Natural killer cell (primary cell): ENCODE measurements around the gene CKAP4. TPM values are rescaled to one million over a fixed set of nuclear protein-coding genes. Genes with fewer than 3 reads are reported as not detected.

Experiments
- ATAC-seq, 3 donors: fragments of 150-1000 bp in 2 of 3; fragments of 200-7000 bp in 1 of 3; cut with Tn5 transposase; 1 replicate in 1 of 3; 2 replicates in 2 of 3; pipeline ENCODE4 v1.10.0; 2021; ENCODE audit warnings: mild to moderate bottlenecking in 2 of 3, moderate library complexity in 2 of 3
- DNase-seq, 2 donors: peaks; one replicate each; pipeline versions ENCODE4 v3.0.0 to v3.0.0-alpha.2; 2013 to 2021; ENCODE audit warnings: mixed read lengths in 1 of 2
- H3K27ac ChIP-seq: one replicate; pipeline ENCODE4 v1.5.1; 2013; ENCODE audit warnings: mild to moderate bottlenecking, low read length
- H3K27me3 ChIP-seq: one replicate; pipeline ENCODE4 v1.6.1; 2013; ENCODE audit warnings: low read length; ENCODE audit not compliant: control insufficient read depth, insufficient read depth
- H3K36me3 ChIP-seq: one replicate; pipeline ENCODE4 v1.6.1; 2013; ENCODE audit warnings: low read length; ENCODE audit not compliant: control insufficient read depth, insufficient read depth
- H3K4me1 ChIP-seq: one replicate; pipeline ENCODE4 v1.6.1; 2013; ENCODE audit warnings: low read length; ENCODE audit not compliant: control insufficient read depth, insufficient read depth
- H3K4me3 ChIP-seq: one replicate; pipeline ENCODE4 v1.5.1; 2013; ENCODE audit warnings: low read length
- H3K9me3 ChIP-seq: one replicate; pipeline ENCODE4 v1.6.1; 2013; ENCODE audit warnings: low read length; ENCODE audit not compliant: control insufficient read depth, insufficient read depth
- H3K27ac Mint-ChIP-seq, 2 donors: one replicate each; pipeline ENCODE4 v1.8.0; 2022; ENCODE audit warnings: mild to moderate bottlenecking in 2 of 2, mixed read lengths in 2 of 2, moderate library complexity in 1 of 2
- H3K27me3 Mint-ChIP-seq, 2 donors: one replicate each; pipeline ENCODE4 v1.8.0; 2022; ENCODE audit warnings: low read depth in 2 of 2, mixed read lengths in 2 of 2
- H3K36me3 Mint-ChIP-seq: one replicate; pipeline ENCODE4 v1.8.0; 2022; ENCODE audit warnings: mixed read lengths
- H3K4me1 Mint-ChIP-seq, 2 donors: one replicate each; pipeline ENCODE4 v1.8.0; 2022; ENCODE audit warnings: mixed read lengths in 2 of 2
- H3K4me3 Mint-ChIP-seq: one replicate; pipeline ENCODE4 v1.8.0; 2022; ENCODE audit warnings: mild to moderate bottlenecking, moderate library complexity, mixed read lengths
- H3K9me3 Mint-ChIP-seq, 2 donors: one replicate each; pipeline ENCODE4 v1.8.0; 2022; ENCODE audit warnings: mixed read lengths in 2 of 2
- WGBS: methylation state at CpG from one replicate; pipeline ENCODE4 v1.1.7; 2013; ENCODE audit warnings: missing lambda C conversion rate; ENCODE audit not compliant: insufficient coverage; 5-methylcytosine and 5-hydroxymethylcytosine counted together
- intact Hi-C: fragments of 100-400 bp; cut with micrococcal nuclease; formaldehyde crosslinking; loops from one replicate; pipeline ENCODE4 v1.14.2; 2022
- total RNA-seq, 4 donors: library from RNA; stranded (reverse); fragments of 120-200 nt in 1 of 4; gene quantifications; one replicate each; pipeline versions ENCODE4 v1.2.3 to v1.2.4, GENCODE V29; 2013 to 2022
- TF ChIP-seq, protein P1 (sequence below): fragments of 200-600 bp; IDR thresholded peaks from one replicate; pipeline ENCODE4 v1.8.0; 2022; ENCODE audit warnings: antibody characterized with exemption

The CKAP4 gene
- total RNA-seq, 3 donors from 2014 or later (not counting 1 experiment from before 2014, with no cell fraction given), result 2.0 to 19.4 (median 2.0) TPM

DNA sequence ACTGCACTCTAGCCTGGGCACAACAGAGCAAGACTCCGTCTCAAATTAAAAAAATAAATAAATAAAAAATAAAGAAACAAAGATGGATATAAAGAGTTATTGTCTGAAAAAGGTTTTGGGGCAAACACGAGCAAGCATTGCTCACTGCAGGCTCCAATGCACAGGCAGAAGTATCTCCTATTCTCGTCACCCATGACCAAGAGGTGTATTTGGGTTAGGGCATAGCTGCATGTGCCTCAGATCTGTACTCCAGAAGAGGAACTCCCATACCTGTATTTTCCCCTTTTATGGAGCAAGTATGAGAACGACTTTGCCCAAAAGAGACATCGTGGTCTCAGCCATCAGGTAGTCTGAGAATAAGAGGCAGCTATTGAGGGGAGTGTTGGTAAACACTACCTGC, 44.5 kb upstream of the CKAP4 start:
- DNase-seq (no peak), ATAC-seq (no peak)
- intact Hi-C loops, result no loop called here
- Histone ChIP-seq H3K4me3 (no peak overlapping the region), H3K27ac (no peak overlapping the region), H3K9me3 (no peaks in the 10 kb centered on the region), H3K27me3 (no peaks in the 10 kb centered on the region), H3K36me3 (no peaks in the 10 kb centered on the region), H3K4me1 (no peaks in the 10 kb centered on the region)
- Mint-ChIP-seq H3K27me3 (peaks cover 2 to 8% of the 10 kb centered on the region in 2 donors), H3K9me3 (no peaks in the 10 kb centered on the region), H3K4me1 (no peaks in the 10 kb centered on the region), H3K4me3 (no peak overlapping the region), H3K36me3 (no peaks in the 10 kb centered on the region), H3K27ac (no peak overlapping the region)
- WGBS, result 82% methylated on average over 4 of the region's 5 CpGs
- TF ChIP-seq, protein P1, sequence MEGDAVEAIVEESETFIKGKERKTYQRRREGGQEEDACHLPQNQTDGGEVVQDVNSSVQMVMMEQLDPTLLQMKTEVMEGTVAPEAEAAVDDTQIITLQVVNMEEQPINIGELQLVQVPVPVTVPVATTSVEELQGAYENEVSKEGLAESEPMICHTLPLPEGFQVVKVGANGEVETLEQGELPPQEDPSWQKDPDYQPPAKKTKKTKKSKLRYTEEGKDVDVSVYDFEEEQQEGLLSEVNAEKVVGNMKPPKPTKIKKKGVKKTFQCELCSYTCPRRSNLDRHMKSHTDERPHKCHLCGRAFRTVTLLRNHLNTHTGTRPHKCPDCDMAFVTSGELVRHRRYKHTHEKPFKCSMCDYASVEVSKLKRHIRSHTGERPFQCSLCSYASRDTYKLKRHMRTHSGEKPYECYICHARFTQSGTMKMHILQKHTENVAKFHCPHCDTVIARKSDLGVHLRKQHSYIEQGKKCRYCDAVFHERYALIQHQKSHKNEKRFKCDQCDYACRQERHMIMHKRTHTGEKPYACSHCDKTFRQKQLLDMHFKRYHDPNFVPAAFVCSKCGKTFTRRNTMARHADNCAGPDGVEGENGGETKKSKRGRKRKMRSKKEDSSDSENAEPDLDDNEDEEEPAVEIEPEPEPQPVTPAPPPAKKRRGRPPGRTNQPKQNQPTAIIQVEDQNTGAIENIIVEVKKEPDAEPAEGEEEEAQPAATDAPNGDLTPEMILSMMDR, result no peak

DNA sequence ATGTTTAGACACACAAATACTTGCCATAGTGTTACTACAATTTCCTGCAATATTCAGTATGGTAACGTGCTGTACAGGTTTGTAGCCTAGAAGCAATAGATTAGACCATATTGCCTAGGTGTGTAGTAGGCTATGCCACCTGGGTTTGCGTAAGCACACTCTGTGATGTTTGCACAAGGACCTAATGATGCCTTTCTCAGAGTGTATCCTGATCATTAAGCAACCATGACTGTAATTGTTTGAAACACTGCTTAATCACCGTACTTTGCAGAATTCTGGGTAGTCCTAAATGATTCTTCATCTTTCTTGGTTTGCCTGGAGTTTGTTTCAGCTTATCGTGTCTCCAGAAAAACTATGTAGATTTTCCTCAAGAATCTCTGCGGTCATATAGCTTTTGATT, 43.5 kb upstream of the CKAP4 start:
- WGBS, result 92% methylated on average over 4 of the region's 5 CpGs
- Histone ChIP-seq H3K4me1 (no peaks in the 10 kb centered on the region), H3K36me3 (no peaks in the 10 kb centered on the region), H3K4me3 (no peak overlapping the region), H3K27ac (no peak overlapping the region), H3K9me3 (no peaks in the 10 kb centered on the region), H3K27me3 (no peaks in the 10 kb centered on the region)
- Mint-ChIP-seq H3K4me1 (no peaks in the 10 kb centered on the region), H3K27me3 (peaks cover 5 to 11% of the 10 kb centered on the region in 2 donors), H3K36me3 (no peaks in the 10 kb centered on the region), H3K27ac (no peak overlapping the region), H3K9me3 (no peaks in the 10 kb centered on the region), H3K4me3 (no peak overlapping the region)
- ATAC-seq, result no peak
- DNase-seq, result no peak
- intact Hi-C loops, result no loop called here
- TF ChIP-seq, protein P1, result no peak

GRCh38 chr12:106290666-106291065, 42.8 kb upstream of the CKAP4 start:
- Mint-ChIP-seq H3K36me3 (no peaks in the 10 kb centered on the region), H3K27me3 (peaks cover 5 to 18% of the 10 kb centered on the region in 2 donors), H3K27ac (no peak overlapping the region), H3K4me1 (no peaks in the 10 kb centered on the region), H3K4me3 (no peak overlapping the region), H3K9me3 (no peaks in the 10 kb centered on the region)
- TF ChIP-seq, protein P1, result no peak
- Histone ChIP-seq H3K27ac (no peak overlapping the region), H3K36me3 (no peaks in the 10 kb centered on the region), H3K9me3 (no peaks in the 10 kb centered on the region), H3K4me3 (no peak overlapping the region), H3K27me3 (no peaks in the 10 kb centered on the region), H3K4me1 (no peaks in the 10 kb centered on the region)
- WGBS, result 81% methylated on average over 2 of the region's 2 CpGs
- intact Hi-C loops, result no loop called here
- ATAC-seq (no peak), DNase-seq (no peak)

GRCh38 chr12:106289196-106289681, 41.4 kb upstream of the CKAP4 start:
- Histone ChIP-seq H3K4me3 (no peak overlapping the region), H3K9me3 (no peaks in the 10 kb centered on the region), H3K36me3 (no peaks in the 10 kb centered on the region), H3K27me3 (peaks cover 2% of the 10 kb centered on the region), H3K4me1 (no peaks in the 10 kb centered on the region), H3K27ac (no peak overlapping the region)
- no peaks in the 10 kb centered on the region for H3K4me1 Mint-ChIP-seq
- DNase-seq (no peak), ATAC-seq (no peak)
- no peaks in the 10 kb centered on the region for H3K36me3 Mint-ChIP-seq
- no CpG with 5 or more reads among the region's 1 CpG for WGBS
- no peak overlapping the region for H3K4me3 Mint-ChIP-seq
- intact Hi-C loops, result no loop called here
- H3K27ac Mint-ChIP-seq, result no peak overlapping the region
- peaks cover 16 to 31% of the 10 kb centered on the region in 2 donors for H3K27me3 Mint-ChIP-seq
- H3K9me3 Mint-ChIP-seq, result no peaks in the 10 kb centered on the region
- TF ChIP-seq, protein P1, result no peak
